CD4-positive, alpha-beta T cell (primary cell): ENCODE data around the gene SH2B3. TPM values are rescaled to one million over a fixed set of nuclear protein-coding genes. Genes with fewer than 3 reads are reported as not detected.

Source experiments
- ATAC-seq: fragments of 200-7000 bp; cut with Tn5 transposase; one replicate; pipeline ENCODE4 v1.10.0; 2022; ENCODE audit warnings: mild to moderate bottlenecking; ENCODE audit not compliant: poor library complexity
- CTCF ChIA-PET: fragments of 350-600 bp; sonication (Branson Sonifier 250); formaldehyde crosslinking; loops from one replicate; lab custom pipeline; 2021; ENCODE audit warnings: antibody characterized with exemption, inconsistent platforms; lab: Charles Lee
- POLR2A ChIA-PET: fragments of 350-600 bp; sonication (Branson Sonifier 250); formaldehyde crosslinking; loops from one replicate; lab custom pipeline; 2021; ENCODE audit warnings: antibody characterized with exemption, inconsistent platforms; lab: Charles Lee
- DNase-seq, 14 experiments: peaks; one replicate each; pipeline ENCODE4 v3.0.0-alpha.2; 2013 to 2020; ENCODE audit warnings: mixed read lengths in 2 of 14
- H3K27ac ChIP-seq, 2 donors: one replicate each; pipeline versions ENCODE4 v1.5.1 to v1.7.0; 2013; ENCODE audit warnings: low read length in 2 of 2, low read depth in 1 of 2, mild to moderate bottlenecking in 1 of 2
- H3K27me3 ChIP-seq, 2 experiments: 1 replicate in 1 of 2; 2 replicates in 1 of 2; pipeline versions ENCODE4 v1.6.1 to v1.7.0; 2013; ENCODE audit warnings: low read length in 2 of 2, control low read depth in 1 of 2, mild to moderate bottlenecking in 1 of 2, moderate library complexity in 1 of 2; ENCODE audit not compliant: insufficient read depth in 2 of 2, control insufficient read depth in 1 of 2
- H3K36me3 ChIP-seq: one replicate; pipeline ENCODE4 v1.6.1; 2013; ENCODE audit warnings: low read length, control low read depth; ENCODE audit not compliant: insufficient read depth
- H3K4me1 ChIP-seq: one replicate; pipeline ENCODE4 v1.6.1; 2013; ENCODE audit warnings: low read length, control low read depth; ENCODE audit not compliant: insufficient read depth
- H3K4me3 ChIP-seq: one replicate; pipeline ENCODE4 v1.5.1; 2013; ENCODE audit warnings: mild to moderate bottlenecking, low read length, moderate library complexity
- H3K9me3 ChIP-seq, 2 experiments: 1 replicate in 1 of 2; 2 replicates in 1 of 2; pipeline versions ENCODE4 v1.6.1 to v1.7.0; 2013; ENCODE audit warnings: low read length in 2 of 2, mild to moderate bottlenecking in 2 of 2, control low read depth in 1 of 2, moderate library complexity in 1 of 2; ENCODE audit not compliant: control insufficient read depth in 1 of 2, insufficient read depth in 1 of 2
- H3K27ac Mint-ChIP-seq: one replicate; pipeline ENCODE4 v1.8.0; 2020; ENCODE audit warnings: mixed read lengths
- H3K27me3 Mint-ChIP-seq: one replicate; pipeline ENCODE4 v1.8.0; 2021; ENCODE audit warnings: mixed read lengths
- H3K36me3 Mint-ChIP-seq: one replicate; pipeline ENCODE4 v1.8.0; 2021; ENCODE audit warnings: low read depth, mixed read lengths
- H3K4me1 Mint-ChIP-seq: one replicate; pipeline ENCODE4 v1.8.0; 2021; ENCODE audit warnings: low read depth, mixed read lengths
- H3K4me3 Mint-ChIP-seq: one replicate; pipeline ENCODE4 v1.8.0; 2020; ENCODE audit warnings: mild to moderate bottlenecking, mixed read lengths
- H3K9me3 Mint-ChIP-seq: one replicate; pipeline ENCODE4 v1.8.0; 2020; ENCODE audit warnings: mixed read lengths
- CTCF ChIP-seq: fragments of 200-600 bp; IDR thresholded peaks from one replicate; pipeline ENCODE4 v1.8.0; 2022; ENCODE audit warnings: antibody characterized with exemption, mild to moderate bottlenecking
- intact Hi-C, 2 experiments: fragments of 100-400 bp; cut with DNase I in 1 of 2; cut with micrococcal nuclease in 1 of 2; formaldehyde crosslinking; loops; one replicate each; pipeline versions ENCODE4 v1.15.1 to v1.9.0; 2023 to 2025; cut with DNase I, micrococcal nuclease
- total RNA-seq, 174 experiments: library from RNA in 2 of 174; stranded (reverse) in 2 of 174; gene quantifications; one replicate each; pipeline ENCODE4 v1.2.3 and lab custom pipeline; 2021 to 2026

Gene SH2B3
- total RNA-seq, 2 experiments from 2014 or later: 42.3 to 46.4 TPM

GRCh38 chr12:111360325-111360930 is 45.3 kb upstream of the SH2B3 start:
- ChIA-PET CTCF (no interaction called here), POLR2A (no interaction called here)
- ATAC-seq (no peak), DNase-seq (no peak)
- H3K27me3 ChIP-seq: no peaks in the 10 kb centered on the region
- TF ChIP-seq CTCF: no peak
- peaks cover 5% of the 10 kb centered on the region for H3K4me1 ChIP-seq
- intact Hi-C loops: loop anchor here in 1 of 2 experiments (10.0 kb wide), 1 partner anchor 1994 kb away; the partner anchor contains the start of gene PLBD2
- Mint-ChIP-seq H3K4me1 (no peaks in the 10 kb centered on the region), H3K27ac (no peak overlapping the region), H3K27me3 (peaks cover 10% of the 10 kb centered on the region), H3K36me3 (no peaks in the 10 kb centered on the region), H3K4me3 (no peak overlapping the region), H3K9me3 (no peaks in the 10 kb centered on the region)
- no peaks in the 10 kb centered on the region for H3K36me3 ChIP-seq
- H3K4me3 ChIP-seq: no peak overlapping the region
- no peak overlapping the region for H3K27ac ChIP-seq
- peaks cover 0 to 5% of the 10 kb centered on the region in 2 experiments for H3K9me3 ChIP-seq

- H3K27ac Mint-ChIP-seq: no peak overlapping the region
- H3K36me3 Mint-ChIP-seq: no peaks in the 10 kb centered on the region
- Histone ChIP-seq H3K4me1 (peaks cover 5% of the 10 kb centered on the region), H3K9me3 (peaks cover 0 to 5% of the 10 kb centered on the region in 2 experiments), H3K36me3 (no peaks in the 10 kb centered on the region), H3K27me3 (no peaks in the 10 kb centered on the region), H3K4me3 (no peak overlapping the region), H3K27ac (no peak overlapping the region)
- peaks cover 10% of the 10 kb centered on the region for H3K27me3 Mint-ChIP-seq
- no peak for TF ChIP-seq CTCF
- ATAC-seq: no peak
- H3K4me3 Mint-ChIP-seq: no peak overlapping the region
- no peaks in the 10 kb centered on the region for H3K9me3 Mint-ChIP-seq
- H3K4me1 Mint-ChIP-seq: no peaks in the 10 kb centered on the region
- ChIA-PET CTCF (no interaction called here), POLR2A (no interaction called here)
- DNase-seq: peak in 1 of 14 experiments; percentile 3
- intact Hi-C loops: loop anchor here in 1 of 2 experiments (10.0 kb wide), 1 partner anchor 1994 kb away; the partner anchor contains the start of gene PLBD2
Measured at GRCh38 chr12:111361073-111361716, 44.5 kb upstream of the SH2B3 start.

- H3K27ac Mint-ChIP-seq: no peak overlapping the region
- ChIA-PET CTCF (no interaction called here), POLR2A (no interaction called here)
- H3K4me1 ChIP-seq: peaks cover 5% of the 10 kb centered on the region
- H3K36me3 Mint-ChIP-seq: no peaks in the 10 kb centered on the region
- no peak for DNase-seq
- H3K4me3 Mint-ChIP-seq: no peak overlapping the region
- H3K27ac ChIP-seq: no peak overlapping the region
- H3K27me3 Mint-ChIP-seq: peaks cover 10% of the 10 kb centered on the region
- H3K27me3 ChIP-seq: no peaks in the 10 kb centered on the region
- peaks cover 0 to 5% of the 10 kb centered on the region in 2 experiments for H3K9me3 ChIP-seq
- intact Hi-C loops: loop anchor here in 1 of 2 experiments (10.0 kb wide), 1 partner anchor 1993 kb away; the partner anchor contains the start of gene PLBD2
- TF ChIP-seq CTCF: no peak
- H3K4me1 Mint-ChIP-seq: peaks cover under 1% of the 10 kb centered on the region
- no peaks in the 10 kb centered on the region for H3K36me3 ChIP-seq
- H3K9me3 Mint-ChIP-seq: no peaks in the 10 kb centered on the region
- no peak for ATAC-seq
- H3K4me3 ChIP-seq: no peak overlapping the region
Measured at GRCh38 chr12:111361717-111362576, 43.8 kb upstream of the SH2B3 start.
